PC-9 (cell line): ENCODE results near the gene PILRA. TPM values are rescaled to one million over a fixed set of nuclear protein-coding genes. Genes with fewer than 3 reads are reported as not detected.
"Not testable (repeated sequence)": the region's sequence is repeated elsewhere in the genome, so short reads cannot be mapped to it uniquely, and the experiment has no call there.

ENCODE experiments used
- BruUV-seq: library from RNA; stranded (reverse); fragments of 400-500 nt; replicated peaks from 2 replicates; lab custom pipeline; 2021; lab: Mats Ljungman, UMichigan
- CTCF ChIA-PET: fragments of 300-600 bp; sonication (Branson Sonifier 250); formaldehyde crosslinking; loops from one replicate; lab custom pipeline; 2022; ENCODE audit warnings: antibody characterized with exemption; lab: Charles Lee
- POLR2A ChIA-PET: fragments of 300-600 bp; sonication (Branson Sonifier 250); formaldehyde crosslinking; loops from one replicate; lab custom pipeline; 2022; ENCODE audit warnings: antibody characterized with exemption; ENCODE audit not compliant: unreplicated experiment; lab: Charles Lee
- DNase-seq, 2 experiments: peaks; one replicate each; pipeline versions ENCODE4 v3.0.0 to v3.0.0-alpha.2; 2015 to 2022; ENCODE audit warnings: mixed read lengths in 1 of 2
- H2AFZ ChIP-seq: fragments of 200-600 bp; sonication (generic); 2 replicates; pipeline ENCODE4 v1.8.1; 2017; ENCODE audit warnings: antibody characterized with exemption
- H3F3A ChIP-seq: fragments of 200-600 bp; sonication (generic); 2 replicates; pipeline ENCODE4 v1.8.1; 2017; ENCODE audit warnings: antibody characterized with exemption, mild to moderate bottlenecking, low read depth; ENCODE audit not compliant: insufficient read depth
- H3K27ac ChIP-seq: fragments of 200-600 bp; sonication (generic); 2 replicates; pipeline ENCODE4 v1.6.1; 2016; ENCODE audit warnings: mixed run types
- H3K27me3 ChIP-seq: fragments of 200-600 bp; sonication (generic); 2 replicates; pipeline ENCODE4 v1.6.1; 2016; ENCODE audit warnings: low read depth, mixed run types; ENCODE audit not compliant: insufficient read depth
- H3K36me3 ChIP-seq: fragments of 200-600 bp; sonication (generic); 2 replicates; pipeline ENCODE4 v1.6.1; 2016; ENCODE audit warnings: low read depth, mixed run types
- H3K4me1 ChIP-seq: fragments of 200-600 bp; sonication (generic); replicated peaks from 2 replicates; pipeline ENCODE4 v1.6.1; 2016; ENCODE audit warnings: mixed run types; ENCODE audit not compliant: insufficient read depth
- H3K4me2 ChIP-seq: fragments of 200-600 bp; sonication (generic); 2 replicates; pipeline ENCODE4 v1.6.1; 2017; ENCODE audit warnings: mixed run types
- H3K4me3 ChIP-seq: fragments of 200-600 bp; sonication (generic); 2 replicates; pipeline ENCODE4 v1.6.1; 2016; ENCODE audit warnings: mixed run types
- H3K79me2 ChIP-seq: fragments of 200-600 bp; sonication (generic); 2 replicates; pipeline ENCODE4 v1.6.1; 2017; ENCODE audit warnings: low read depth, mixed run types
- H3K9me2 ChIP-seq: fragments of 200-600 bp; sonication (generic); 2 replicates; pipeline ENCODE4 v1.8.1; 2017; ENCODE audit warnings: mild to moderate bottlenecking; ENCODE audit not compliant: insufficient read depth
- H3K9me3 ChIP-seq: fragments of 200-600 bp; sonication (generic); 2 replicates; pipeline ENCODE4 v1.8.1; 2016; ENCODE audit warnings: low read depth; ENCODE audit not compliant: insufficient read depth
- H4K20me1 ChIP-seq: fragments of 200-600 bp; sonication (generic); 2 replicates; pipeline ENCODE4 v1.8.1; 2017; ENCODE audit not compliant: insufficient read depth
- EZH2 ChIP-seq: fragments of 200-600 bp; sonication (generic); IDR thresholded peaks from 2 replicates; pipeline ENCODE4 v1.8.0; 2017; ENCODE audit warnings: antibody characterized with exemption, low read depth
- intact Hi-C: fragments of 100-400 bp; cut with micrococcal nuclease; formaldehyde crosslinking; loops from one replicate; pipeline ENCODE4 v1.10.0; 2022; ENCODE audit not compliant: unreplicated experiment
- total RNA-seq: library from RNA; stranded (reverse); gene quantifications from 2 replicates; pipeline ENCODE4 v1.2.3, GENCODE V29; 2021
- TF ChIP-seq, protein P1 (sequence below): fragments of 200-600 bp; sonication (generic); conservative IDR thresholded peaks from 2 replicates; pipeline ENCODE4 v1.6.1; 2017; ENCODE audit warnings: mixed run types, antibody characterized with exemption, mild to moderate bottlenecking, moderate library complexity

Gene PILRA
- total RNA-seq, 1 experiment from 2014 or later: 2.8 TPM

DNA sequence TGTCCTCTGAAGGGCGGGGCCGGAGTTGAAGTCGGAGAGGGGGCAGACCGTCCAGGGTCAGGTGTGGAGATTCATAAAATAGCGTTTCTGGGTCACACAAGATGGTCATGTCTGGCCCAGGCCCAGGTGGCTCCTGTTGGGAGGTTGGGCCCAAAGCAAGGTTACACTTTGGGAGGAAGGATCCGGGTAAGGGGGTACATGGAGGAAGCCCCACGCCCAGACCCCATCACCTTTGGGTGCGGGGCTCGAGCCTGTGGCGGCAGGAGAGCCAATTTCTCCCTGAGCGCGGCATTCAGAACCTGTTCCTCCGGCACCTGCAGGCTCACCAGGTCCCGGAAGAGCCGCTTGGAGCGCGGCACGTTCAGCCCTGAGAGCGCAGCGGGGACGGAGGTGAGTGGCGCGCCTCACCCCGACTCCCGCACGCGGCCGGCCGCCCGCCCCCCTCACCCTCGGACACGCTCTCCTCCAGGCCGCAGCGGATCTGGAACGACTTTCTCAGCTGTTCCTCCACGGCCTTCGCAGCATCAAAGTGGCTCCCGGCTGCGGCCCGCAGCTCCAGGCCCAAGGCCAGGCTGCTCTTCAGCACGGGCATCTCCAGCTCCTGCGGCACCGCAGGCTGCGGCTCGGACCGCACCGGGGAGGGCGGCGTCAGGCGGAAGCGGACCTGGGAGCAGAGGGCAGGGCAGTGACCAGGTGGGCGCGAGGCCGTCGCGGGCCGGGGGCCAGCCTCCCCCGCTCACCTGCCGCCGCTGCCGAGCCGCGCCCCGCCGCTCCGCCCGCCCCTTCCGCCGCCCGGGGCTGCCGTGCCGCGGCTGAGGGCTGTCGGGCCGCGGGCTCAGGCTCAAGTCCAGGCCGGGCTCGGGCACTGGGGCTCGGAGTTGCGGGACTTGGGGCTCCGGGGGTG is 62.4 kb downstream of the PILRA start:
- Histone ChIP-seq H3K9me3 (no peaks in the 10 kb centered on the region), H3F3A (peaks cover 63% of the 10 kb centered on the region), H3K27ac (peak overlapping the region; percentile 77), H4K20me1 (peaks cover 6% of the 10 kb centered on the region), H2AFZ (peak overlapping the region; percentile 79), H3K4me1 (peaks cover 39% of the 10 kb centered on the region), H3K79me2 (peaks cover 52% of the 10 kb centered on the region), H3K27me3 (no peaks in the 10 kb centered on the region), H3K36me3 (peaks cover 26% of the 10 kb centered on the region; the same call in 1 of the 2 replicates), H3K4me3 (peak overlapping the region; percentile 87), H3K9me2 (no peaks in the 10 kb centered on the region), H3K4me2 (peak overlapping the region; percentile 96)
- CTCF ChIA-PET: no interaction called here
- POLR2A ChIA-PET: interaction anchor here (0.6 to 1.0 kb wide), 2 partner anchors 270 to 877 kb away, joined by 3 to 5 read pairs; partner anchors contain the start of genes POP7 and ZNF655
- intact Hi-C loops: no loop called here
- no peak for TF ChIP-seq EZH2
- TF ChIP-seq, protein P1, sequence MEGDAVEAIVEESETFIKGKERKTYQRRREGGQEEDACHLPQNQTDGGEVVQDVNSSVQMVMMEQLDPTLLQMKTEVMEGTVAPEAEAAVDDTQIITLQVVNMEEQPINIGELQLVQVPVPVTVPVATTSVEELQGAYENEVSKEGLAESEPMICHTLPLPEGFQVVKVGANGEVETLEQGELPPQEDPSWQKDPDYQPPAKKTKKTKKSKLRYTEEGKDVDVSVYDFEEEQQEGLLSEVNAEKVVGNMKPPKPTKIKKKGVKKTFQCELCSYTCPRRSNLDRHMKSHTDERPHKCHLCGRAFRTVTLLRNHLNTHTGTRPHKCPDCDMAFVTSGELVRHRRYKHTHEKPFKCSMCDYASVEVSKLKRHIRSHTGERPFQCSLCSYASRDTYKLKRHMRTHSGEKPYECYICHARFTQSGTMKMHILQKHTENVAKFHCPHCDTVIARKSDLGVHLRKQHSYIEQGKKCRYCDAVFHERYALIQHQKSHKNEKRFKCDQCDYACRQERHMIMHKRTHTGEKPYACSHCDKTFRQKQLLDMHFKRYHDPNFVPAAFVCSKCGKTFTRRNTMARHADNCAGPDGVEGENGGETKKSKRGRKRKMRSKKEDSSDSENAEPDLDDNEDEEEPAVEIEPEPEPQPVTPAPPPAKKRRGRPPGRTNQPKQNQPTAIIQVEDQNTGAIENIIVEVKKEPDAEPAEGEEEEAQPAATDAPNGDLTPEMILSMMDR: no peak
- TSS peak; percentile 41 for BruUV-seq
- peak; percentile 44 to 51 for DNase-seq

DNA sequence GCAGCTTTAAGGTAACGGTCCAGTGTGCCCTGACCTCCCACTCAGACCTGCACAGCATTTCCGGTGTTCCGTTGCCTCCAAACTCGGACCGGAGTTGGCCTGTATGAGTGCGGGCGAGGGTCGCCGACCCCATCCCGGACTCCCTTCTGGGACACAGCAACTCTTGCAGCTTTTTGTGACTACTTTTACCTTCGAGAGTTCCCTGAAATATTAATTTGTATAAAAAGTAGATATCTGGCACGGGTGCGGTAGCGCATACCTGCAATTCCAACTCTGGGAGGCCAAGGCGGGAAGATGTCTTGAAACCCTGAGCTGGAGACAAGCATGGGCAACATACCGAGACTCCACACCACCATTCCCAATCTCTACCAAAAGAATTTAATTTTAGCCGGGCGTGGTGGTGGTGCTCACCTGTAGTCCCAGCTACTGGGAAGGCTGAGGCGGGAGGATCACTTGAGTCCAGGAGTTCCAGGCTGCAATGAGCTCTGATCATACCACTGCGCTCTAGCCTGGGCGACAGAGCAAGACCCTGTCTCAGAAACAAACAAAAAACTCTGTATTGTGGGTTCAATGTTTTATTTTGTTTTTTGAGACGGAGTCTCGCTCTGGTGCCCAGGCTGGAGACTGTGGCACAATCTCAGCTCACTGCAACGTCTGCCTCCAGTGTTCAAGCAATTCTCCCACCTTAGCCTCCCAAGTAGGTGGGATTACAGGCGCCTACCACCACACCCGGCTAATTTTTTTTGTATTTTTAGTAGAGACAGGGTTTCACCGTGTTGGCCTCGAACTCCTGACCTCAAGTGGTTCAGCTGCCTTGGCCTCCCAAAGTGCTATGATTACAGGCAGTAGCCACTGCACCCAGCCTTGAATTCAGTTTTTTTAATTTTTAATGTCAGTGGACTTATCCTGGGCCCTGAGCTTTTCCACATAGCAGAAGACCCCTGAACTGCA is 64.1 kb downstream of the PILRA start:
- peaks cover 53% of the 10 kb centered on the region for H3F3A ChIP-seq
- H3K4me2 ChIP-seq: peak overlapping the region; percentile 96
- BruUV-seq: no TSS peak
- peak overlapping the region; percentile 77; the same call in 1 of the 2 replicates for H3K27ac ChIP-seq
- peaks cover 16% of the 10 kb centered on the region; the same call in 1 of the 2 replicates for H3K36me3 ChIP-seq
- H3K9me3 ChIP-seq: no peaks in the 10 kb centered on the region
- peak overlapping the region; percentile 87; the same call in 1 of the 2 replicates for H3K4me3 ChIP-seq
- CTCF ChIA-PET: interaction anchor here (0.6 to 1.0 kb wide), 2 partner anchors 41 to 208 kb away, joined by 3 to 6 read pairs; no protein-coding TSS in a partner anchor
- H2AFZ ChIP-seq: peak overlapping the region; percentile 76; the same call in 1 of the 2 replicates
- no peaks in the 10 kb centered on the region for H3K9me2 ChIP-seq
- DNase-seq: no peak
- intact Hi-C loops: no loop called here
- TF ChIP-seq EZH2: no peak
- peaks cover 22% of the 10 kb centered on the region for H3K4me1 ChIP-seq
- H3K79me2 ChIP-seq: peaks cover 34% of the 10 kb centered on the region
- no peaks in the 10 kb centered on the region for H3K27me3 ChIP-seq
- H4K20me1 ChIP-seq: peaks cover 6% of the 10 kb centered on the region
- POLR2A ChIA-PET: interaction anchor here (0.6 to 1.0 kb wide), 12 partner anchors 7 to 1076 kb away, joined by 3 to 14 read pairs (median 5); partner anchors contain the start of genes POP7, ZCWPW1, ZNF655 and ZNHIT1

DNA sequence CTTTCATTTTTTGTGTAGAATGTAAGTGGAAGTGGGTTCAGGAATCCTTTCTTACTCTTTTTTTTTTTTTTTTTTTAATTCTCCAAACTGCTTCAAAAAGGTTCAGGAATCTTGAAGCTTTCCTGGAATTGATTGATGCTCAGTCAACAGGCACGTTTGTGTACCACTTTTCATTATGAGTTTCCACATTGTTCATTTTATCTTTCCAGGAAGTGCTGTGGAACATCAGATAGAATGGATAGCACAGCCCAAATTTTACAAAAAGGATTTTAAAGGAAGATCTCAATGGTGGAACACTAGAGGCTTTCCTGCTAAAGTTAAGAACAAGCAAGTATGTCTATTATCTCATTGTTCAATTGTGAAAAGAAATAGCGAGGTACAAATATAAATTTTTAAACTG is 64.9 kb downstream of the PILRA start:
- DNase-seq: no peak
- intact Hi-C loops: no loop called here
- Histone ChIP-seq H3K27ac (no peak overlapping the region), H3K36me3 (peaks cover 13% of the 10 kb centered on the region; the same call in 1 of the 2 replicates), H3K4me2 (no peak overlapping the region), H4K20me1 (peaks cover 6% of the 10 kb centered on the region; the same call in 1 of the 2 replicates), H3K9me2 (no peaks in the 10 kb centered on the region), H2AFZ (no peak overlapping the region), H3F3A (peaks cover 47% of the 10 kb centered on the region), H3K4me3 (no peak overlapping the region), H3K27me3 (no peaks in the 10 kb centered on the region), H3K4me1 (peaks cover 17% of the 10 kb centered on the region), H3K9me3 (no peaks in the 10 kb centered on the region), H3K79me2 (peaks cover 26% of the 10 kb centered on the region)
- ChIA-PET POLR2A (interaction anchor here (0.6 to 0.7 kb wide), 2 partner anchors 9 to 51 kb away, joined by 5 to 10 read pairs; no protein-coding TSS in a partner anchor), CTCF (no interaction called here)
- TF ChIP-seq, protein P1: no peak
- TF ChIP-seq EZH2: no peak
- no TSS peak for BruUV-seq

DNA sequence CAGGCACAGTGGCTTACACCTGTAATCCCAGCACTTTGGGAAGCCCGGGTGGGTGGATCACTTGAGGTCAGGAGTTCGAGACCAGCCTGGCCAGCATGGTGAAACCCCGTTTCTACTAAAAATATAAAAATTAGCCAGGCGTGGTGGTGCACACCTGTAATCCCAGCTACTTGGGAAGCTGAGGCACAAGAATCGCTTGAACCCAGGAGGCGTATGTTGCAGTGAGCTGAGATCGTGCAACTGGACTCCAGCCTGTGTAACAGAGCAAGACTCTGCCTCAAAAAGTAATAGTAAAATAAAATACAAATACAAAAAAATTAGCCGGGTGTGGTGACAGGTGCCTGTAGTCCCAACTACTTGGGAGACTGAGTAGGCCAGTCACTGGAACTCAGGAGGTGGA is 65.4 kb downstream of the PILRA start:
- Histone ChIP-seq H3K79me2 (peaks cover 21% of the 10 kb centered on the region), H3K4me1 (peaks cover 12% of the 10 kb centered on the region), H3K36me3 (peaks cover 11% of the 10 kb centered on the region; the same call in 1 of the 2 replicates), H3F3A (peaks cover 41% of the 10 kb centered on the region)
- CTCF ChIA-PET, H4K20me1 ChIP-seq, BruUV-seq, H3K27me3 ChIP-seq, H3K27ac ChIP-seq, DNase-seq, intact Hi-C loops, H3K4me3 ChIP-seq, H3K9me3 ChIP-seq, H3K9me2 ChIP-seq, H2AFZ ChIP-seq, H3K4me2 ChIP-seq: not testable (repeated sequence)
- POLR2A ChIA-PET: interaction anchor here (0.6 to 0.7 kb wide), 2 partner anchors 10 to 52 kb away, joined by 5 to 10 read pairs; no protein-coding TSS in a partner anchor

DNA sequence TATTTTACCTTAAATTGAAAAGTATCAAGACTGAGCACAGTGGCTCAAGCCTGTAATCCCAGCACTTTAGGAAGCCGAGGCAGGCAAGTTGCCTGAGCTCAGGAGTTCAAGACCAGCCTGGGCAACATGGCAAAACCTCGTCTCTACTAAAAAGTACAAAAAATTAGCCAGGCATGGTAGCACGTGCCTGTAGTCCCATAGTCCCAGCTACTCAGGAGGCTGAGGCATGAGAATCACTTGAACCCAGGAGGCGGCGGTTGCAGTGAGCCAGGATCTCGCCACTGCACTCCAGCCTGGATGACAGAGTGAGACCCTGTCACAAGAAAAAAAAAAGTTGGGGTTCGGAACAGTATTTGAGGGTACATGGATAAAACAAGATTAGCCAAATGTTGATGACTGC is 66.0 kb downstream of the PILRA start:
- H3K36me3 ChIP-seq, DNase-seq, H3K4me3 ChIP-seq, H3K9me2 ChIP-seq, BruUV-seq, intact Hi-C loops, H3K9me3 ChIP-seq, H3K4me2 ChIP-seq, H3K27me3 ChIP-seq, CTCF ChIA-PET, POLR2A ChIA-PET, H3K27ac ChIP-seq, H4K20me1 ChIP-seq, H2AFZ ChIP-seq: not testable (repeated sequence)
- peaks cover 16% of the 10 kb centered on the region for H3K79me2 ChIP-seq
- peaks cover 10% of the 10 kb centered on the region for H3K4me1 ChIP-seq
- H3F3A ChIP-seq: peaks cover 36% of the 10 kb centered on the region
